DMS 273 (cell line): Measurements from ENCODE around the gene JARID2.

Source experiments
- DNase-seq: peaks from one replicate; lab custom pipeline; 2025; ENCODE audit not compliant: unreplicated experiment; lab: John Stamatoyannopoulos, UW

Gene JARID2

DNA sequence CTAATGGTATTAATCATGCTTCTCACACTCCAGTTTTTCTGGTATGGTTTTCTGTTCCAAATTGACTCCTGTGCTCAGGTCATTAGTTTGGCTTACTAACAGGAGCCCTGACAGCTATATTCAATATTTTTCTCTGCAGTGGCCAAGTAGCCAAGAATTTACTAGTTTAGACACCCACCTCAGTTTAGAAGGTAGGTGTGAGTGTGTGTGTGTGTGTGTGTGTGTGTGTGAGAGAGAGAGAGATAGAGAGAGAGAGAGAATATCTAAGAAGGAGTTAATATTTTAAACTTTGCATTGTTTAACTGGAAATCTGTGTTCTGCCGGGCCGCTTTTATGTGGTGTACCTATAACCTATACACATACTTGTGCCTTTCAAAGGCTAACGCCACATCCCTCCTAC lies 18.5 kb downstream of the JARID2 start:
- no peak for DNase-seq

- peak; percentile 51 for DNase-seq
Measured at GRCh38 chr6:15264902-15265761, 19.3 kb downstream of the JARID2 start.

DNA sequence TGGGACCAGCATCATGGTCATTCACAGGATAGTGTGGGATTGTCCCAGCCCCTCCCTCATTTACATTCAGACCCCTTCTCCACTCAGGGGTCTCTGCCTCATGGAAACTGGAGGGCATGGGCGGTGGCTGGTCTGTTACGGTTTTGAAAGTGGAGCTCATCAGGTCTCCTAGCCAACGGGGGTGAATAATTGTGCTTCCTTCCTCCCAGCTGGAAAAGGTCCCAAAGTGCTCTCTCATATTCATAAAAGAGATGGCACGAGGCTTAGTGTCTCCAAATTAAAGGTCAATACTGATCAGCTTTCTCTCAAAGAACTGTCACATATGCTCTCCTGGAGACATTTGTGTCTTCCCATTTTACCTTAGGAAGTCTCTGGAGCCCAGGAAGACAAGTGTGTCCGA lies 19.9 kb downstream of the JARID2 start:
- DNase-seq = no peak

DNA sequence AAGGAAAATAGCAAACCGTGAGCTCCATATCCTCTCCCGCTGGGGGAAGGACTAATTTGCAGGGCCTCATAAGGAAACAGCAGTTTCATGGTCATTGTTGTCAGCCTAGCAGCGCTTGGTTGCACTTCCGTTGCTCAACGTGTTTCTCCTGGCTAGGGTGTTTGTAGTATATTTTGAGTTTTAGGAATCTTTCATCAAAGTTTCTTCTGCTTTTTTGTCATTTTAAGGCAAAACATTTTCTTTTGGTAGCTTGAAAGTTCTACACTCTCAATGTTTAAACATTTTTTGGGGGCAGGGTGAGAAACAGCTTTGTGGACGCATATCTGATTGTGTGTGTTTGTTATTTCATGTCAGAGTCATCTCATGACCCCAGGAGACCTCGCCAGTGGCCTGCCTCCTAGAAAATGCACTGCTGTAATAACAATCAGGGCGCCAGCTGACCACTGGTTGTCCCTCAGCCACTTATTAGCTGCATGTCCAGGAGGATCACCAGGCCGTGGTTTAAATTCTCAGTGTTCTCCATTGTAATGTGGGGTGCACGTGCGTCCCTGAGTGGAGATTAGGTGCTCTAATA lies 20.6 kb downstream of the JARID2 start:
- DNase-seq = peak; percentile 12

DNA sequence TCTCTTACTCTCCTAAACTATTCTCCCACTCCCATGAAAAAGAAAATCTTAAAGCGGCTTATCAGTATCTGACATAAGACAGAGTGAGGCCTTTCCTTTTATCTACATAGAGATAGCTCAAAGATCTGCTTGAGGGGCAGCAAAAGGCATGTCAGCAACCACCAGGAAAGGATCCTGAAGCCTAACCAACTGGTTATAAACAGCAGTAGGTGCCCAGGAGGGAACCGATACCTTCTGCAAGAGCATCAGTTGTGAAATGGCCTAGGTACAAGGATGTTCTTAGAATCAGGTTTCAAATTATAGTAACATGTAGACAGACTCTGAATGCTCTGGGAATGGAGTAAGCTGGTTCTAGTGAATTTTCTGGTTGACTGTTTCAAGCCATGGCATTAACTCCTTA lies 21.4 kb downstream of the JARID2 start:
- no peak for DNase-seq

GRCh38 chr6:15268137-15268908 lies 22.5 kb downstream of the JARID2 start:
- DNase-seq = no peak

- no peak for DNase-seq
Measured at GRCh38 chr6:15269011-15269410, 23.1 kb downstream of the JARID2 start.

DNA sequence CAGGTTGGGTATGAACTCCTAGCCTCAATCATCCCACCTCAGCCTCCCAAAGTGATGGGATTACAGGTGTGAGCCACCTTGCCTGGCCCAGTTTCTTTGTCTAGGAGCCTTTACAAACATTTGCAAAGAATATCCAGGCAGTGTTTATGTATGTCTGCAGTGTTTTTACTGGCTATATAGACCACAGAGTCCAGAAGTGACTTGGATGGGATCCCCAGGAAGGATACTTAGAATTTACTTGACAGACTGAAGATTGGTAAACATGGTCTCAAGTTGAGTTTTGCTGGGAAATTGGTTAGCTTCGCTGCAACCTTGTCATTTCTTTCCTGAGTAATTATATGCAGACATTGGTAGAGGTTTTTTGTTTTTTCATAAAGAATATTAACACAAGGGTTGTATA lies 23.8 kb downstream of the JARID2 start:
- no peak for DNase-seq

DNA sequence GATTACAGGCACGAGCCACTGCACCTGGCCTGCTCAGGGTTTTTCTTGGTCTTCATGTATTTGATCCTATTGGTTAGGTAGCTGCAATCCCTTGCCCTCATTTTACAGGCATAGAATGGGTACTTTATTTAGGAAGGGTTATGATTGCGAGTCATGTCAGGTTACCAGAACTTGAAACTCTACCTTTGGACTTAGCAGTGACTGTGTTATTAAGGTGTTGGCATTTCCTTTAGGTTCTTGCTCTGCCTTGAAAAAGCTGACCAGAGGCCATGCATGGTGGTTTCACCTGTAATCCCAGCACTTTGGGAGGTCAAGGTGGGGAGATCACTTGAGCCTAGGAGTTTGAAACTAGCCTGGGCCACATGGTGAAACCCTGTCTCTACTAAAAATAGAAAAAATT lies 24.5 kb downstream of the JARID2 start:
- no peak for DNase-seq

- DNase-seq = no peak
Measured at GRCh38 chr6:15272562-15272961, 26.7 kb downstream of the JARID2 start.

DNA sequence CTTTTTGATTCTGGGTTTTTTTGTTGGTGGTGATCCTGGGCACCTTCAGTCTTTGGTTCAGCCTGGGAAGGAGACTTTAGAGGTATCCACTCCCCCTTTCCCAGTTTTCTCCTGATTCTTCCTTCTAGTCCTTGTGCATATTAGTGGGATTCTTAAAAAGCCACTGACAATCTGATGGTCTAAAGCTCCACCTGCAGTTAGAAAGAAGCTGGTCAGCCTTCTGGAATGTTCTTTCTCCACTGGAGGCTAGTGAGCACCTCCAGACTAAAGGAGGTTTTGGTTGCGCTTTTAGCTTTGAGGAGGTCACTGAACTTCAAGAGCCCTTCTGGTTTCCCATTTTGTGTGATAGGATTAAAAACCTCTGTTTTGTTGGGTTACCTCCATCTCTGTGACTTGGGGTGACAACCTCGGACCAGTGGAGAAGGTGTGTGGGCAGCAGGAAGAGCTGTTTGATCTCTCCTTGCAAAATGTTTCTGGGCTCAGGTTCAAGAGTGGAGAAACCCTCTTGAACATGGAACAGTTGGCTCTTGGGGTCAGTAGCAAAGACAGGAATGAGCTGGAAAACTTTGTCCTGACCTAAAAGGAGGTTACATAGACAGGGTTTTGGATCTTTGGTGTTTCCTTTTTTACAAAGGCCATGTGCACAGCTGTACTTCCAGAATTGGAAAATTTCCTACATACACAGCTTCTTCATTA lies 29.0 kb downstream of the JARID2 start:
- no peak for DNase-seq

DNA sequence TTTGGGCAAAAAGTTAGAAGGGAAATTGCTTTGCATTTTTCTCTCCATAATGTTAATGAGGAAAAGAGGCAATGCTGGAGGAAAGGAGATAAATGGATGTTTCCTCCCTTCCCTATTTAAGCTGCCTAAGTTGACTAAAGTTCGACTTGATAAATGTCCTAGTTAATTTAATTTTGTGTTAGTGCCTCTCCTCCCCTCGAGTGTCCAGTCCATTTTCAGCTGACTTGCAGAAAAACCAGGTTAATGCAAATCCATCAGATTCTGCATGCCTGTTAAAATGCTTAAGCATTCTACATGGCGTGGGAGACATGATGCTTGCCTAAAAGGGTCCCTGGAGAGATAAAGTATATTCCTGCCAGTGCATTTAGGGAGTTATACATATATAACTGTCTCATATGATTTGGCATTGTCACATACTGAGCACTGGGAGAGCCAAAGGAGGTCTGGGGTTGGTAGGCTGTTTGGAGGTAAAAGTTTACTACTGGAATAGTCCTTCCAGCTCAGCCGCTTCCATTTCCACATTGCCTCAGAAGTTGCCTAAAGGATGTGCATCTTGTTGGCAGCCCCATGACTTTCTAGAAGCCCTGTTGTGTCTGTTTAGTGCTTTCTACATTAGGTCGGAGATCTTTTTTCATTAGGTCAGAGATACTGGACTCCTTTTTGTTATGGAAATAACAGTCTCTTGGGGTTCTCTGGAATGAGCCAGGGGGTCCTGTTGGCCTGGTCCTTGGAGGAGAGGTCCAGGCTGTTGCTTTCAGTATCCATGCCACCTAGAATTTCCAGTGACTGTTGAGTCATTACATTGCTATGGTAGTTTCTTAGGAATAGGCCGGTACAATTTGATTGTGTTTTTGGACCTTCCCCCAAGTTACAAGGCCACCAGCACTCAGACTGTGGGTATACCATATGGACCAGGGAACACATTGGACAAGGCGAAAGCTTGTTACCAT lies 30.4 kb downstream of the JARID2 start:
- no peak for DNase-seq

GRCh38 chr6:15279047-15279661 lies 33.3 kb downstream of the JARID2 start:
- DNase-seq = no peak

DNA sequence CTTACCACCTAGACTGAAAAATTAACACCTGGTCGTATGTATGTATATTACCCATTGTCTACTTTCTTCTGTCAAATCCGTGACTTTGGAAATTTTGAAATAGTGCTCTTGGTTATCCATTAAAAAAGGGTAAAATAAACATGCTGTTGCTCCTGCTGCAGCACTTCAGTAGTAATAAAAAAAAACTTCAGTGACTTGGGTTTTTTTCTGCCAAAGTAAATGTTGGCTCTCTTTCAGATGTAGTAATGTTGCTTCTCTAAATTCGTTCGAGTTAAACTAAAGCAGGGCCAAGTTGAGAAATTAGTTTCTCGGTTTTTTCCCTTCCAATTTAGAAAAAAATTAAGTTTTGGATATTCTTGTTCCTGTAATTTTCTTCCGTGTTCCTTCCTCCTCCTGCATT lies 34.2 kb downstream of the JARID2 start:
- DNase-seq = no peak

GRCh38 chr6:15280961-15281360 lies 35.1 kb downstream of the JARID2 start:
- no peak for DNase-seq

DNA sequence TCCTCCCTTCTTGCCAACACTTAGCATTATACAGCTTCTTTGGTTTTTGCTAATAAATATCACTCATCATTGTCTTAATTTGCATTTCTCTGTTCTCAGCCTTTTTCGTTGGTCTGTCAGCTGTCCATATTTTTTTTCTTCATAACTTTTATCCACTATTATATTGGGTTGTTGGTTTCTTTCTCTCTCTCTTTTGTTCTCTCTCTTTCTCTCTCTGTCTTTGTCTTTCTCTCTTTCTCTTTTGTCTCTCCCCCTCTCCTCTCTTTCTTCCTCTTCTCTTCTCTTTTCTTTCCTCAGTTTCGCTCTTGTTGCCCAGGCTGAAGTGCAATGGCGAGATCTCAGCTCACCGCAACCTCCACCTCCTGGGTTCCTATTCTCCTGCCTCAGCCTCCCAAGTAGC lies 36.5 kb downstream of the JARID2 start:
- DNase-seq = no peak

GRCh38 chr6:15283986-15284361 lies 38.1 kb downstream of the JARID2 start:
- no peak for DNase-seq

DNA sequence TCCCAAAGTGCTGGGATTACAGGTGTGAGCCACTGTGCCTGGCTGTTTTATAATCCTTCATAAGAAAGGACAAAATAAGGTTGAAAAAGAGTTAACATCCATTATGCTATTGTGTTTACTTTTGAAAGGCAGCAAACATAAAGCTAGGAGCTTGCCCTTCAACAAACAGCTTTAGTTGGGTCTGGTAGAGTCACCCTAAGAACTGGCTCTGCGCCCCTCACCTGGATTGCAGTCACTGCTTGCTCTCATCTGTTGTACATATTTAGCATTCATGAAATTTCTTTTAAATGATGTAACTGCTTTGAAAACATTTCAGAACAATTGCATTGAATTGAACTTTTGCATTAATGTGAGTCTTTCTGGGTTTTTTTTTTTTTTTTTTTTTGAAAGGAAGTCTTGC lies 38.9 kb downstream of the JARID2 start:
- no peak for DNase-seq

- no peak for DNase-seq
Measured at GRCh38 chr6:15285682-15286294, 39.9 kb downstream of the JARID2 start.
